ENCODE results near the gene SEPTIN10.

Gene SEPTIN10

DNA sequence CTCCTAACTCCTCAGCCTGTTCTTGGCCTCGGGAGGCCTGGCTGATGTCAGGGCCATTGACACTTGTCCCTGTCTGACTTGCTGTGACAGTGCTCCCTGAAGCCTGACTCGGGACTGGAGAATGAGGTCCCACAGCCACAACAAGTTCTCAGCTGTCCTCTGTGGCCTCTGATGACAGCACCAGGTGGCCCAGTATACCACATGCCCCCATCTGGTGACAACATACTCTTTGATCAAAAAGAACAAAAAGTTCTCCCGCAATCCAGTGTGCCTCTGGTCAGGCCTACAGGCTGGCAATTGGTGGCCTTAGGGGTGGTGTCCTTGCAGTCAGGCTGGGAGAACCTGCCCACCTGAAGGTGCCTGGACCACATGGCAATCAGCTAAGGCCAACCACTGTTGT, 102.6 kb downstream of the SEPTIN10 start:
- TF ChIP-seq CTCF (IDR thresholded peaks at IDR 0.05; ENCODE audit: low read depth, low read length, missing control alignments): no peak
- no peak overlapping the region for H3K27ac ChIP-seq
- DNase-seq: no peak
- H3K36me3 ChIP-seq (replicated peaks): no peaks in the 10 kb centered on the region
- H3K27me3 ChIP-seq (replicated peaks): no peaks in the 10 kb centered on the region
- in situ Hi-C loops (cut with HindIII; ENCODE audit: low pct_ligation_motif_present, low sequenced_read_pairs): no loop called here
- H3K4me3 ChIP-seq (ENCODE audit: low read depth, low read length): no peak overlapping the region

DNA sequence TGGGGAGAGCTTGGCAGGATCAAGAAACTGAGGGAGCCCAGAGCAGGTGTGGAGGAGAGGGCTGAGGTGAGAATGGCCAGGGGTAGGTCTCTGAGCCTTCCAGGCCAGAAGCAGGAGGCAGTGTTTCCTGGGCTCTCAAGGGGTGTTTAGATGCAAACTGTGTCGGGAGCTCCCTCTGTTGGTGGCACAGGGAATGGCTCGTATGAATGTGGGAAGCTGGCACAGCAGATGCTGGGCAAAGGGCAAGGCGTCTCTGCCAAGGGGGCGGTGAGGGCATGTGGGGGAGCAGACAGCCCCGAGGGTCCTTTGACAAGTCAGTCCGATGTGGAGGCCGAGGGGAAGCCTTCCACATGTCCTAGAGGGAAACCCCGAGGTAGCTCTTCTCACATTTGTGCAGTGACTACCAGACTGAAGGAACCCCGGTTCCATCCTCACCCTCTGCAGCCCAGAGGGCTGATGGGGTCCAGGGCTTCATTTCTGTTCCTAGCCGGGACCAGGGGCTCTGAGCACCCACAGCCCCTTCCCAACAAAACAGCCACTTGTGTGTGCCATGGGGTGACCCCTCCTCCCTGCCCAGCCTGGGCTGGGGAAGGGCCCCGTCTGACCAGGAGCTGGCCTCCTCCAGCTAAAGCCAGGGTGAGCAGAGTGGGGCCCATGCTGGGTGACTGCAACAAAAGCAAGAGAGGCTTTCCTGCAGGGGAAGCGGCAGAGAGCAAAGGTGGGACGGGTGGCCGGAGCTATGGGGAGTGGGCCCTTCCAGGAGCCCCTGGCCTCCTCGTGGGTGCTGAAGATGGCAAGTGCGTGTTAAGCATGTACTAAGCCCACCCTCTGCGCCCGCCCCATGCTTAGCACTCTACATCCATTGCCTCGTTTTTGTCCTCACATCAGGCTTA, 103.4 kb downstream of the SEPTIN10 start:
- Histone ChIP-seq H3K36me3 (replicated peaks) (no peaks in the 10 kb centered on the region), H3K4me3 (ENCODE audit: low read depth, low read length) (no peak overlapping the region), H3K27ac (no peak overlapping the region), H3K27me3 (replicated peaks) (no peaks in the 10 kb centered on the region)
- DNase-seq: peak; percentile 63
- TF ChIP-seq CTCF (IDR thresholded peaks at IDR 0.05; ENCODE audit: low read depth, low read length, missing control alignments): peak; percentile 97
- in situ Hi-C loops (cut with HindIII; ENCODE audit: low pct_ligation_motif_present, low sequenced_read_pairs): no loop called here

GRCh38 chr2:109508556-109508955, 105.2 kb downstream of the SEPTIN10 start:
- in situ Hi-C loops (cut with HindIII; ENCODE audit: low pct_ligation_motif_present, low sequenced_read_pairs): no loop called here
- Histone ChIP-seq H3K27ac (no peak overlapping the region), H3K36me3 (replicated peaks) (no peaks in the 10 kb centered on the region), H3K4me3 (ENCODE audit: low read depth, low read length) (no peak overlapping the region), H3K27me3 (replicated peaks) (no peaks in the 10 kb centered on the region)
- DNase-seq: no peak
- TF ChIP-seq CTCF (IDR thresholded peaks at IDR 0.05; ENCODE audit: low read depth, low read length, missing control alignments): no peak

DNA sequence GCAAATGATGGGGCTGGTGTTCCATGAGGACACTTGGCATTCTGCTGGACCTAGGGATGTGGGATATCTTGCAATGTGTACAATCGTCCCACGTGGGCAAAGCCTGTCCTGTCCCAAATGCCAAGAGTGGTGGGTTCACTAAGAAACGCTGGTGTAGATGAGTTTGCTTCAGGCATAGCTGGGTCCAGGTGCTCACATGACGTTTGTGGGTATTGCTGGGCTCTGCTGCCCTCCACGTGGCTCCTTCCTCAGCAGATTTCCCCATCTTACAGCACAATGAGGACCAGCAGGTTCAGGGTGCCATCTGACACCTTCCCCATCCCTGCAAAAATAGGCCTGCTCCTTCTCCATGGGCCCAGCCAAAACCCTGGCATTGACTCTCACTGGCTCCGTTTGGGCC, 105.9 kb downstream of the SEPTIN10 start:
- TF ChIP-seq CTCF (IDR thresholded peaks at IDR 0.05; ENCODE audit: low read depth, low read length, missing control alignments): no peak
- Histone ChIP-seq H3K27ac (no peak overlapping the region), H3K4me3 (ENCODE audit: low read depth, low read length) (no peak overlapping the region), H3K27me3 (replicated peaks) (no peaks in the 10 kb centered on the region), H3K36me3 (replicated peaks) (no peaks in the 10 kb centered on the region)
- in situ Hi-C loops (cut with HindIII; ENCODE audit: low pct_ligation_motif_present, low sequenced_read_pairs): no loop called here
- no peak for DNase-seq

- in situ Hi-C loops (cut with HindIII; ENCODE audit: low pct_ligation_motif_present, low sequenced_read_pairs): no loop called here
- no peak for TF ChIP-seq CTCF (IDR thresholded peaks at IDR 0.05; ENCODE audit: low read depth, low read length, missing control alignments)
- no peak overlapping the region for H3K27ac ChIP-seq
- H3K4me3 ChIP-seq (ENCODE audit: low read depth, low read length): no peak overlapping the region
- H3K27me3 ChIP-seq (replicated peaks): no peaks in the 10 kb centered on the region
- no peak for DNase-seq
- H3K36me3 ChIP-seq (replicated peaks): no peaks in the 10 kb centered on the region
These were observed 106.5 kb downstream of the SEPTIN10 start for GRCh38 chr2:109507217-109507616.

DNA sequence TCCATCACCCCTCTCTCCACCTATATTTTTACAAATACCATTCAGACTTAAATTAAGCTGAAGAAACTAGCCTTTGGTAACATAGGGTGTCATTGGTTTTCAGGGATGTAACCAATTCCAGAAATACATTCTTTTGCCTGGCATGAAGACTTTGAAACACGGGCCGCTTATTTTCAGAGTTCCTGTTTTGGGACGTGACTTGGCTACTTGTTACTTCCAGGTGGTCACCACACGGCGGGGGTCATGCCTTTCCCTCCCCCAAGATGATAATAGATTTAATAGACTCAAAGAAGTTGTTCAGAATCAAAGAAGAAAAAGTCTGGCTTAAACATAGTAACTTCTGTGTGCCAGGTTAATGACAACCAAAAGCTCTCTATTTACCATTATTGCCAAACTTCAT, 110.6 kb downstream of the SEPTIN10 start:
- TF ChIP-seq CTCF (IDR thresholded peaks at IDR 0.05; ENCODE audit: low read depth, low read length, missing control alignments): no peak
- Histone ChIP-seq H3K27me3 (replicated peaks) (no peaks in the 10 kb centered on the region), H3K36me3 (replicated peaks) (no peaks in the 10 kb centered on the region), H3K27ac (no peak overlapping the region), H3K4me3 (ENCODE audit: low read depth, low read length) (no peak overlapping the region)
- in situ Hi-C loops (cut with HindIII; ENCODE audit: low pct_ligation_motif_present, low sequenced_read_pairs): no loop called here
- no peak for DNase-seq
